Psoas muscle (tissue), 8 donors: ENCODE measurements around the gene IQCK. TPM values are rescaled to one million over a fixed set of nuclear protein-coding genes. Genes with fewer than 3 reads are reported as not detected.

ENCODE experiments used
- ATAC-seq, 4 donors: fragments of 200-7000 bp; cut with Tn5 transposase; one replicate each; pipeline ENCODE4 v1.9.1; 2020; ENCODE audit warnings: moderate library complexity in 3 of 4, mild to moderate bottlenecking in 2 of 4
- DNase-seq, 2 donors: peaks; one replicate each; pipeline ENCODE4 v3.0.0-alpha.2; 2020
- H3K27ac ChIP-seq: fragments of 200-600 bp; one replicate; pipeline ENCODE4 v1.8.0; 2022
- H3K27me3 ChIP-seq, 3 donors: fragments of 200-600 bp in 1 of 3; one replicate each; pipeline versions ENCODE4 v1.6.1 to v1.8.0; 2013 to 2022; ENCODE audit warnings: low read length in 2 of 3, mild to moderate bottlenecking in 2 of 3, moderate library complexity in 1 of 3; ENCODE audit not compliant: insufficient read depth in 3 of 3
- H3K36me3 ChIP-seq, 2 donors: fragments of 200-600 bp in 1 of 2; one replicate each; pipeline versions ENCODE4 v1.6.1 to v1.8.0; 2013 to 2022; ENCODE audit warnings: low read depth in 1 of 2, mild to moderate bottlenecking in 1 of 2, moderate library complexity in 1 of 2; ENCODE audit not compliant: insufficient read depth in 1 of 2
- H3K4me1 ChIP-seq: fragments of 200-600 bp; one replicate; pipeline ENCODE4 v1.8.0; 2022
- H3K4me3 ChIP-seq: fragments of 200-600 bp; one replicate; pipeline ENCODE4 v1.8.0; 2022; ENCODE audit warnings: mild to moderate bottlenecking
- H3K9me3 ChIP-seq: fragments of 200-600 bp; one replicate; pipeline ENCODE4 v1.8.0; 2022
- CTCF ChIP-seq: fragments of 200-600 bp; IDR thresholded peaks from one replicate; pipeline ENCODE4 v1.8.0; 2022; ENCODE audit warnings: antibody characterized with exemption
- WGBS, 3 donors: extraction: QIAGEN DNeasy Blood & Tissue Kit; methylation state at CpG; one replicate each; pipeline versions ENCODE4 v1.1.6 to v1.1.7; 2013; 5-methylcytosine and 5-hydroxymethylcytosine counted together
- intact Hi-C, 2 donors: fragments of 100-400 bp; cut with DNase I; formaldehyde crosslinking; loops; one replicate each; pipeline versions ENCODE4 v1.11.0 to v1.14.2; 2022
- polyA plus RNA-seq, 3 donors: library from polyadenylated mRNA; stranded (reverse); fragments of 200-250 nt; gene quantifications; one replicate each; pipeline ENCODE4 v1.2.3, GENCODE V29; 2013
- total RNA-seq, 4 donors: library from RNA; stranded (reverse); fragmentation: NEBNext Ultra II Directional in 2 of 4; extraction: Animal tissue kit (Norgen Biotek cat#: 25700) in 2 of 4; gene quantifications; one replicate each; pipeline versions ENCODE4 v1.2.1 to v1.2.4, GENCODE V29; 2021 to 2023
- donor health status: healthy with polysubstance abuse.
- donor health status: DM: no; HTN: no; CAD: no; lungs with moderate emphysema.
- donor health status: Bipolar disorder and iron deficiency.
- donor health status: healthy.
- donor health status: DM: yes; HTN: yes; CAD: no.
- donor health status: DM: no; HTN: no; CAD: no.
- donor health status: DM: no; HTN: no; CAD: no.
- donor health status: DM: yes; HTN: yes; CAD: no.

IQCK gene
- total and polyA plus RNA-seq, 7 donors = 4.3 to 9.9 (median 6.3) TPM

GRCh38 chr16:19892902-19893301 is 174.8 kb downstream of the IQCK start:
- ATAC-seq (no peak), DNase-seq (no peak)
- Histone ChIP-seq H3K27ac (no peak overlapping the region), H3K4me3 (no peak overlapping the region), H3K9me3 (no peaks in the 10 kb centered on the region), H3K27me3 (no peaks in the 10 kb centered on the region), H3K36me3 (no peaks in the 10 kb centered on the region), H3K4me1 (no peaks in the 10 kb centered on the region)
- 81 to 85% (median 82%) methylated on average over 12 of the region's 12 CpGs for WGBS, 3 donors
- intact Hi-C loops = no loop called here
- TF ChIP-seq CTCF = no peak

GRCh38 chr16:19894586-19894985 is 176.5 kb downstream of the IQCK start:
- H3K27ac ChIP-seq = no peak overlapping the region
- H3K9me3 ChIP-seq = no peaks in the 10 kb centered on the region
- no peak for DNase-seq
- no peaks in the 10 kb centered on the region for H3K4me1 ChIP-seq
- WGBS, 3 donors = 82 to 85% (median 84%) methylated on average over 7 of the region's 7 CpGs
- TF ChIP-seq CTCF = no peak
- intact Hi-C loops = no loop called here
- no peaks in the 10 kb centered on the region for H3K36me3 ChIP-seq
- ATAC-seq = no peak
- peaks cover 0 to 4% (median 0%) of the 10 kb centered on the region in 3 donors for H3K27me3 ChIP-seq
- no peak overlapping the region for H3K4me3 ChIP-seq

GRCh38 chr16:19896951-19897350 is 178.9 kb downstream of the IQCK start:
- TF ChIP-seq CTCF = no peak
- DNase-seq (no peak), ATAC-seq (no peak)
- H3K9me3 ChIP-seq = no peaks in the 10 kb centered on the region
- no peak overlapping the region for H3K4me3 ChIP-seq
- H3K4me1 ChIP-seq = no peaks in the 10 kb centered on the region
- intact Hi-C loops = no loop called here
- H3K27ac ChIP-seq = no peak overlapping the region
- H3K36me3 ChIP-seq = no peaks in the 10 kb centered on the region
- 86 to 94% (median 86%) methylated on average over 5 of the region's 5 CpGs for WGBS, 3 donors
- H3K27me3 ChIP-seq = peaks cover 0 to 4% (median 0%) of the 10 kb centered on the region in 3 donors

GRCh38 chr16:19898166-19898565 is 180.1 kb downstream of the IQCK start:
- H3K36me3 ChIP-seq = no peaks in the 10 kb centered on the region
- H3K27ac ChIP-seq = no peak overlapping the region
- intact Hi-C loops = no loop called here
- H3K9me3 ChIP-seq = no peaks in the 10 kb centered on the region
- no peak overlapping the region for H3K4me3 ChIP-seq
- peaks cover 0 to 4% (median 0%) of the 10 kb centered on the region in 3 donors for H3K27me3 ChIP-seq
- no peak for TF ChIP-seq CTCF
- DNase-seq (no peak), ATAC-seq (no peak)
- WGBS, 3 donors = 63 to 67% (median 64%) methylated on average over 5 of the region's 5 CpGs
- H3K4me1 ChIP-seq = no peaks in the 10 kb centered on the region

- ATAC-seq (peak in 1 of 4 donors; percentile 48), DNase-seq (no peak)
- H3K27me3 ChIP-seq = peaks cover 0 to 4% (median 0%) of the 10 kb centered on the region in 3 donors
- no peak overlapping the region for H3K4me3 ChIP-seq
- intact Hi-C loops = no loop called here
- H3K36me3 ChIP-seq = no peaks in the 10 kb centered on the region
- peak; percentile 54 for TF ChIP-seq CTCF
- H3K27ac ChIP-seq = no peak overlapping the region
- 13 to 16% (median 14%) methylated on average over 13 of the region's 13 CpGs for WGBS, 3 donors
- H3K9me3 ChIP-seq = no peaks in the 10 kb centered on the region
- H3K4me1 ChIP-seq = no peaks in the 10 kb centered on the region
Measured at GRCh38 chr16:19898924-19899604, 181.0 kb downstream of the IQCK start.
